HFFc6 (cell line): ENCODE results near the gene ANKIB1. TPM values are rescaled to one million over a fixed set of nuclear protein-coding genes. Genes with fewer than 3 reads are reported as not detected.

Source experiments
- DNase-seq: peaks from one replicate; pipeline ENCODE4 v3.0.0-alpha.2; 2018
- H3K27ac Mint-ChIP-seq: 2 replicates; pipeline ENCODE4 v1.8.0; 2020; ENCODE audit warnings: mild to moderate bottlenecking, mixed read lengths
- H3K27me3 Mint-ChIP-seq: 2 replicates; pipeline ENCODE4 v1.8.0; 2021; ENCODE audit warnings: mild to moderate bottlenecking, moderate library complexity, mixed read lengths; ENCODE audit not compliant: insufficient read depth
- H3K36me3 Mint-ChIP-seq: 2 replicates; pipeline ENCODE4 v1.8.0; 2021; ENCODE audit warnings: low read depth, mixed read lengths
- H3K4me1 Mint-ChIP-seq: 2 replicates; pipeline ENCODE4 v1.8.0; 2020; ENCODE audit warnings: low read depth, mixed read lengths
- H3K4me3 Mint-ChIP-seq: 2 replicates; pipeline ENCODE4 v1.8.0; 2020; ENCODE audit warnings: mild to moderate bottlenecking, moderate library complexity, mixed read lengths
- H3K9me3 Mint-ChIP-seq: 2 replicates; pipeline ENCODE4 v1.8.0; 2020; ENCODE audit warnings: mild to moderate bottlenecking, mixed read lengths
- CTCF ChIP-seq: fragments of 200-600 bp; sonication (generic); IDR thresholded peaks from 2 replicates; pipeline ENCODE4 v1.5.0; 2021; ENCODE audit warnings: antibody characterized with exemption, mild to moderate bottlenecking
- total RNA-seq, 6 experiments: library from RNA; stranded (reverse); fragmentation: NEBNext Ultra II Directional; extraction: Animal tissue kit (Norgen Biotek cat#: 25700); gene quantifications; 2 replicates in 1 of 6; 3 replicates in 5 of 6; pipeline ENCODE4 v1.2.3, GENCODE V29; 2021

ANKIB1 gene
- total RNA-seq, 6 experiments from 2014 or later: 52.7 to 68.4 (median 63.8) TPM

GRCh38 chr7:92335574-92335973 is 89.8 kb downstream of the ANKIB1 start:
- peaks cover 29% of the 10 kb centered on the region for H3K36me3 Mint-ChIP-seq
- no peak overlapping the region for H3K4me3 Mint-ChIP-seq
- TF ChIP-seq CTCF: no peak
- no peaks in the 10 kb centered on the region; the same call in 1 of the 2 replicates for H3K27me3 Mint-ChIP-seq
- no peak overlapping the region for H3K27ac Mint-ChIP-seq
- no peaks in the 10 kb centered on the region; the same call in 1 of the 2 replicates for H3K9me3 Mint-ChIP-seq
- H3K4me1 Mint-ChIP-seq: peaks cover 8% of the 10 kb centered on the region; the same call in 1 of the 2 replicates
- no peak for DNase-seq

- Mint-ChIP-seq H3K9me3 (no peaks in the 10 kb centered on the region; the same call in 1 of the 2 replicates), H3K27ac (no peak overlapping the region), H3K4me1 (peaks cover 8% of the 10 kb centered on the region; the same call in 1 of the 2 replicates), H3K27me3 (no peaks in the 10 kb centered on the region; the same call in 1 of the 2 replicates), H3K36me3 (peaks cover 29% of the 10 kb centered on the region), H3K4me3 (no peak overlapping the region)
- no peak for TF ChIP-seq CTCF
- DNase-seq: no peak
Observed at GRCh38 chr7:92336662-92337340, 91.0 kb downstream of the ANKIB1 start.

GRCh38 chr7:92340016-92340415 is 94.2 kb downstream of the ANKIB1 start:
- H3K9me3 Mint-ChIP-seq: no peaks in the 10 kb centered on the region; the same call in 1 of the 2 replicates
- DNase-seq: no peak
- H3K36me3 Mint-ChIP-seq: peaks cover 19% of the 10 kb centered on the region
- no peak for TF ChIP-seq CTCF
- no peaks in the 10 kb centered on the region; the same call in 1 of the 2 replicates for H3K27me3 Mint-ChIP-seq
- peaks cover 5% of the 10 kb centered on the region; the same call in 1 of the 2 replicates for H3K4me1 Mint-ChIP-seq
- no peak overlapping the region for H3K4me3 Mint-ChIP-seq
- no peak overlapping the region for H3K27ac Mint-ChIP-seq

GRCh38 chr7:92343714-92344113 is 97.9 kb downstream of the ANKIB1 start:
- no peaks in the 10 kb centered on the region for H3K9me3 Mint-ChIP-seq
- H3K27ac Mint-ChIP-seq: no peak overlapping the region
- TF ChIP-seq CTCF: no peak
- H3K4me3 Mint-ChIP-seq: no peak overlapping the region
- H3K27me3 Mint-ChIP-seq: no peaks in the 10 kb centered on the region
- no peak for DNase-seq
- H3K4me1 Mint-ChIP-seq: peaks cover 5% of the 10 kb centered on the region; the same call in 1 of the 2 replicates
- peaks cover 20% of the 10 kb centered on the region for H3K36me3 Mint-ChIP-seq

- Mint-ChIP-seq H3K9me3 (no peaks in the 10 kb centered on the region), H3K4me1 (no peaks in the 10 kb centered on the region), H3K36me3 (peaks cover 10% of the 10 kb centered on the region), H3K4me3 (no peak overlapping the region), H3K27ac (no peak overlapping the region), H3K27me3 (no peaks in the 10 kb centered on the region)
- DNase-seq: no peak
- no peak for TF ChIP-seq CTCF
Observed at GRCh38 chr7:92352009-92352408, 106.2 kb downstream of the ANKIB1 start.
